IPS-18a (cell line): ENCODE results near the gene TRNT1.
A peak's percentile ranks its signal among the peaks of the same experiment; 100 is the strongest.

ENCODE experiments used
- H3K27ac ChIP-seq: one replicate; pipeline ENCODE4 v1.5.1; 2013; ENCODE audit warnings: low read length
- H3K27me3 ChIP-seq: one replicate; pipeline ENCODE4 v1.6.1; 2013; ENCODE audit warnings: mild to moderate bottlenecking, low read length; ENCODE audit not compliant: control insufficient read depth, insufficient read depth
- H3K36me3 ChIP-seq: one replicate; pipeline ENCODE4 v1.6.1; 2013; ENCODE audit warnings: low read depth, low read length; ENCODE audit not compliant: control insufficient read depth
- H3K4me1 ChIP-seq: one replicate; pipeline ENCODE4 v1.6.1; 2013; ENCODE audit warnings: low read depth, low read length; ENCODE audit not compliant: control insufficient read depth
- H3K4me3 ChIP-seq: one replicate; pipeline ENCODE4 v1.5.1; 2013; ENCODE audit warnings: low read length
- H3K9ac ChIP-seq: one replicate; pipeline ENCODE4 v1.6.1; 2013; ENCODE audit warnings: mild to moderate bottlenecking, low read length, moderate library complexity
- H3K9me3 ChIP-seq: one replicate; pipeline ENCODE4 v1.6.1; 2013; ENCODE audit warnings: low read depth, low read length; ENCODE audit not compliant: control insufficient read depth

TRNT1 gene

DNA sequence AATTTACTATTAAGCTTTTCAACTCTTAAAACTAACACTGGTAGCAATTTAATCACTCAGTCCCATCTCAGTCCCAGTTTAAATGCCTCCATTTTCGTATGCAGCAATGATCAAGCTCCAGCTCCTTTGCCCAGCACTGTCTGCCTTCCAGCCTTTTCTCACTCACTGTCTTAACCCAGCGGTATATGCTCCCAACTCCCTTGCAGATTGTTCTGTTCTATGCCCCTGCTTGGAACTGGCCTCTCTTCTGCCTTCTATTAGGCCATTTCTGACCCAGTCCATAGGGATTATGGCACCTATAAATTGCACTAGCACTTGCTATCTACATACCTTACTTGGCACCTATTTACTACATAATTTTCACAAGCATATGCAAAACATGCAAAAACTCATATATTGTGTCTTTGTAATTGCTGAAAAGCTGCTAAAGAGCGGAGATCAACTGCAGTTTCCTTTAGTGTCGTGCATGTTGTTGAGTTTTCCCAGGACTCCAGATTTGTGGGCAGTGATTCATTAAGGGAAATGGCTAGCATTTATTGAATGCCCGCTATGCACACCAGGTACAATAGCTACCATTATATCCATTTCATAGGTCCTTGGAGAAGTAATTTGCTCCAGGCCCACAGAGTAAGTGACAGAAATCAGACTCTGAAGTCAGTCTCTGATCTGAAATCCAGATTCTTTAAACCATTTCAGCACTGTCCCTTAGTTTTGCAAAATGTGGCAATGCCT is 28.3 kb downstream of the TRNT1 start:
- Histone ChIP-seq H3K36me3 (peaks cover 44% of the 10 kb centered on the region), H3K4me1 (no peaks in the 10 kb centered on the region), H3K9ac (no peak overlapping the region), H3K9me3 (no peaks in the 10 kb centered on the region), H3K4me3 (no peak overlapping the region), H3K27me3 (no peaks in the 10 kb centered on the region), H3K27ac (no peak overlapping the region)

DNA sequence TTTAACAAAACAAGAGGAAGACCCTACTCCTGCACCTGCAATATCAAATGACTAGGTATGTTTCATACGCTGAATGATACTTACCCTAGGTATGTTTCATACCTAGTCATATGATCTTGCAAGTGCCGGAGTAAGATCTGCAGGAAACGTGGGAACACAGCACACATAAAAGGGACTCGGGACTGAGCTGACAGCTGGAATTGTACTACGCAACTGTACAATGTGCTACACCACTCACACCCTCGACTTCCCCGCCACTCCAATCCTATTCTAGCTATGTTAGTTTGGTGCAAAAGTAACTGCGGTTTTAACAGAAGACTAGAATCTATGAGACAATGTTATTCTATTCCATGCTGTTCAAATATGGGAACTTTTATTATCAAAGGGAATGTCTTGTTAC is 30.7 kb downstream of the TRNT1 start:
- Histone ChIP-seq H3K4me1 (no peaks in the 10 kb centered on the region), H3K27ac (no peak overlapping the region), H3K9ac (no peak overlapping the region), H3K36me3 (peaks cover 31% of the 10 kb centered on the region), H3K4me3 (no peak overlapping the region), H3K27me3 (no peaks in the 10 kb centered on the region), H3K9me3 (no peaks in the 10 kb centered on the region)

GRCh38 chr3:3160826-3161225 is 34.1 kb downstream of the TRNT1 start:
- H3K36me3 ChIP-seq: peaks cover 34% of the 10 kb centered on the region
- H3K27me3 ChIP-seq: no peaks in the 10 kb centered on the region
- no peaks in the 10 kb centered on the region for H3K4me1 ChIP-seq

DNA sequence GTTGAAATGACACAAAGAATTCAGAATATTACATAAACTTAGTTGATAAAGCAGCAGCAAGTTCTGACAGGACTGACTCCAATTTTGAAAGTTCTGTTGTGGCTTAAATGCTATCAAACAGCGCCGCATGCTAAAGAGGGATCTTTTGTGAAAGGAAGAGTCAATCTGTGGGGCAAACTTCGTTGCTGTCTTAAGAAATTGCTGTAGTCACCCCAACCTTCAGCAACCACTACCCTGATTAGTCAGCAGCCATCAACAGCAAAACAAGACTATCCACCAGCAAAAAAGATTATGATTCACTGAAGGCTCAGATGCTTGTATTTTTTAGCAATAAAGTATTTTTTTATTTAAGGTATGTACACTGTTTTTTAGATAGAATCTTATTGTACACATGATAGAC is 38.5 kb downstream of the TRNT1 start:
- Histone ChIP-seq H3K27ac (no peak overlapping the region), H3K36me3 (peaks cover 44% of the 10 kb centered on the region), H3K27me3 (no peaks in the 10 kb centered on the region), H3K4me3 (no peak overlapping the region), H3K9ac (no peak overlapping the region), H3K4me1 (no peaks in the 10 kb centered on the region), H3K9me3 (no peaks in the 10 kb centered on the region)

More at GRCh38 chr3:3160826-3161225, 34.1 kb downstream of the TRNT1 start:
- H3K9ac ChIP-seq: no peak overlapping the region
- H3K9me3 ChIP-seq: no peaks in the 10 kb centered on the region
- H3K27ac ChIP-seq: no peak overlapping the region
- no peak overlapping the region for H3K4me3 ChIP-seq

DNA sequence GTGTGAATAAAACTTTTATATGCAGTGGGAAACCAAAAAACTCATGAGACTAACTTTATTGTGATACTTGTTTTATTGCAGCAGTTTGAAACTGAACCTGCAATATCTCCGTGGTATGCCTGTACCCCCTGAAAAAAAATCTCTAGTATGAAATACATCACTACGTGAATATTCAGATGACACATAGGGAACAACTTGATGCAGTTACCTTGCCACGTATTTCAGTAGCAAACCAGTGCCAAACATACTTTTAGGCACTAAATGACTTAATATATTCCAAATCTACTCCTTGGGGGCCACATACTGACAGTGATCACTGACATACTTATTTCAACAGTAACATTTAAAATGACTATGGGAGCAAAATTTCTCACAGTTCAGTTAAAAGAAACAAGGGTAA is 38.9 kb downstream of the TRNT1 start:
- Histone ChIP-seq H3K27me3 (no peaks in the 10 kb centered on the region), H3K9me3 (no peaks in the 10 kb centered on the region), H3K36me3 (peaks cover 48% of the 10 kb centered on the region), H3K9ac (no peak overlapping the region), H3K27ac (no peak overlapping the region), H3K4me1 (no peaks in the 10 kb centered on the region), H3K4me3 (no peak overlapping the region)

- Histone ChIP-seq H3K9ac (no peak overlapping the region), H3K4me3 (no peak overlapping the region), H3K27me3 (no peaks in the 10 kb centered on the region), H3K9me3 (no peaks in the 10 kb centered on the region), H3K4me1 (no peaks in the 10 kb centered on the region), H3K27ac (no peak overlapping the region), H3K36me3 (peaks cover 42% of the 10 kb centered on the region)
These were observed 44.3 kb downstream of the TRNT1 start for GRCh38 chr3:3170998-3171397.

GRCh38 chr3:3172627-3173026 is 45.9 kb downstream of the TRNT1 start:
- Histone ChIP-seq H3K27me3 (no peaks in the 10 kb centered on the region), H3K4me3 (no peak overlapping the region), H3K4me1 (no peaks in the 10 kb centered on the region), H3K27ac (no peak overlapping the region), H3K36me3 (peaks cover 36% of the 10 kb centered on the region), H3K9ac (no peak overlapping the region), H3K9me3 (no peaks in the 10 kb centered on the region)

DNA sequence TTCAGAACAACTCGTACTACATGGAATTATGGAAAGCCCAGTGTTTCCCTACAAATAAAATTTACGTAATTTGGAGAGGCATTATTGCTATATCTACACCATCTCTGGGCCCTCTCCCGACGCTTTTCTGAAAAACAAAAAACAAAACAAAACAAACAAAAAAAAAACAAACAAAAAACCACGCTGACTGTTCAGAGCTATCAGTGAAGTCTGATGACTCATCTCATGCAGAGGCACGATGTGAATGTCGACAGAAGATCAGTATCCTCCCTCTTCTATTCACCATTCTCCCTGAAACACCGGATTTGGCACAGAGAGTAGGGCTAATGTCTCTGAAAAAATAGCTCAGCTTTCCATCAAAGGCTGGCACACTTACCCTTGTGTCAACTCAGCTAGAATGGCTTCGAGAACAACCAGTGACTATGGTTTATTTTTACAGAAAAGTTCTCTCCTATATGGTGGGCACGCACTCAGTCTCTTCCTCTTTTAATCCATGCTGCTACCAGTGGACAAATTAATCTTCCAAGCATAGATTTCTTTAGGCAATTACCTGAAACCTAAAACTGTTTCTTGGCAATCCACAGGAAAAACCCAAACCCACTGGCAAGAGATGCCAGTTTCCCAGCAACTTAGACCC is 51.2 kb downstream of the TRNT1 start:
- Histone ChIP-seq H3K4me3 (peak overlapping the region; percentile 88), H3K36me3 (peaks cover 11% of the 10 kb centered on the region), H3K4me1 (peaks cover 3% of the 10 kb centered on the region), H3K27me3 (no peaks in the 10 kb centered on the region), H3K27ac (no peak overlapping the region), H3K9ac (no peak overlapping the region), H3K9me3 (no peaks in the 10 kb centered on the region)

DNA sequence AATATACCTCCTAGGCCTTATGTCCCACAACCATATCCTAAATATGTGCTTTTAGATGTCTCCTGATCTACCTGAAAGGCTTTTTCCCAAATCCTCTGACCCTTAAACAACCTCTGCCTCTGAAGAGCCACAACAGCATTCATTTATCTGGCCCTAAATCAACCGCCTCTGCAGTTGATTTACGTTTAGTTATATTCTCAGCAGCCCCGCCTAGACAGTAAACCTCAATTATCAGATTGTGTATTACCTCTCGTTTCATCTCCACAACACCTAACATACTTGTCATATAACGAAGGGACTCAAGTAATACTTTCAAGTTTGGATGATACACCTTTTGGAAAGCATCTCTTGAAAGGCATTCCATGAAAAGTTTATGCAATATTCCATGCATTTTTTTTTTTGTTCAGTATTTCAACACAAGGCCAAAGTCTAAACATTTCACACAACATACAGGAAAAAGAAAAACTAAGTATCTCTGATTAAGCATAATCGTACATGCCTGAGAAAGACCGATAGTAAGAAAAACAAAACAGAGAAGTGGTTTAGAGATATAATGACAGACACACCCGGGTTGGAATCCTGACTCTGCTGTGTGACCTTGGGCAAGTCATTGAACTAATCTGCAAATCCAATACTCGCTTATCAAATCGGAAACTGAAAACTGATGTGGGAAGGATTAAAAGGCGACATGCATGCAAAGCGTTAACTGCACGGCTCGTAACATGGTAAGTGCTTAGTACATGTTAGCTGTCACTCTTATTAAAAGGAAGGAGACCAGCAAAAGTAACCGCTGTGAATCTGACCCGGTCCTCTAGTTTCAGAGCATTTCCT is 52.0 kb downstream of the TRNT1 start:
- Histone ChIP-seq H3K4me1 (peaks cover 3% of the 10 kb centered on the region), H3K36me3 (peaks cover 7% of the 10 kb centered on the region), H3K9ac (peak overlapping the region; percentile 77), H3K9me3 (no peaks in the 10 kb centered on the region), H3K27ac (peak overlapping the region; percentile 4), H3K27me3 (no peaks in the 10 kb centered on the region), H3K4me3 (peak overlapping the region; percentile 88)

DNA sequence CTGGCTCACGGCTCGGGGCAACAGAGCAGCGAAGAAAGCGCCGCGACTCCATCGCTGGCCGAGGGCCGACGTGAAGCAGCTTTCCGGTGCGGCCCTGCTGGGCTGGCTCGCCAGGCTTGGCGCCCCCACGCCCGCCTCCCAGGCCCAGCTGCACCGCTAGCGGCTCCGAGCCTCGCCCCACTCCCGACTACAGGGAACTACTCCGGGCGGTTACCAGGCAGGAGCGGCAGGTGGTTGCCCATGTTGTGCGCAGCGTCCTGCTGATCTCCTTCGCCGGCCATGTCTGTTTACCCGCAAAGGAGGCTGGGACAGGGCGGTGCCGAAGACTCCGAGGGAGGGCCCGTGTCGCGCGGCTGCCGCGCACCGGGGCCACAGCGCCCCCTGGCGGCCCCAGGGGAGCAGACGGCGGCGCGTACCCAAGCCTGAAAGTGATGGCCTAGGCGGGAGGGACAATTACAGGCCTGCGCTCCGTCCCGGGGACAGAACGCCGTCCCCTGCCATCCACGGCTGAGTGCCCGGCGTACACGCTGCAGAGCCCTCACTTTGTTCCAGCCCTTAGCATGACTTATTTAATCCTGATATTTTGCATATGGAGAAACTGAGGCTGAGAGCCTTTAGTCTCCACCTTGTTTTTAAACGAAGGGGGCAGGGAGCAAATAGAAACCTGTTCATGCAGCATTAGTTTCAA is 52.8 kb downstream of the TRNT1 start, which contains the start of gene CRBN:
Gene CRBN, minus strand, starts transcription at position 285 of the 688 bp plus-strand sequence. Its CDS starts 4 bp downstream, at position 281.
- H3K27ac ChIP-seq: peak within 1 kb of the TSS; percentile 4
- H3K36me3 ChIP-seq: no peaks in the 10 kb centered on the region
- H3K27me3 ChIP-seq: no peaks in the 10 kb centered on the region
- H3K4me3 ChIP-seq: peak within 1 kb of the TSS; percentile 88
- H3K4me1 ChIP-seq: peaks cover 3% of the 10 kb centered on the region
- H3K9me3 ChIP-seq: no peaks in the 10 kb centered on the region
- peak within 1 kb of the TSS; percentile 77 for H3K9ac ChIP-seq

DNA sequence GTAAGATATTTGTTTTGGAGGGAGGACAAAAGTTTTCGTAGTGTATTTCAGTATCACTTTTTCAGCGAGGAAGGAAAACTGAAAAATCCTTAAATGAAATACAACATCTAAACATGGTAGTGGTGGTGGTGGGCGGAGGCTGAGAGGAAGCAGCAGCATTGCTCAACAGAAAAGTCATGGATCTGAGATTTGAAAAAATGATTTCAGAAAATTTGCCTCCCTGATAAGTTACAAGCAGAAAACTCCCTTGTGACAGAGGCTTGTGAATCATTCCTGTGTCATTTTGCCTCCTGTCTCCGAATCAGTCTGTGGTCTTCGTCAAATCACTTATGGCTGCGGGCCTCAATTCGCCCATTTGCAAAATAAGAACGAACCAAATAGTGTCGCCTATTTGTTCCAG is 53.7 kb downstream of the TRNT1 start:
- H3K4me1 ChIP-seq: peaks cover 3% of the 10 kb centered on the region
- H3K9me3 ChIP-seq: no peaks in the 10 kb centered on the region
- no peak overlapping the region for H3K4me3 ChIP-seq
- H3K9ac ChIP-seq: no peak overlapping the region
- H3K36me3 ChIP-seq: no peaks in the 10 kb centered on the region
- no peak overlapping the region for H3K27ac ChIP-seq
- no peaks in the 10 kb centered on the region for H3K27me3 ChIP-seq
